Osteocyte (in vitro differentiated cells): ENCODE results near the gene FAM47E. TPM values are rescaled to one million over a fixed set of nuclear protein-coding genes. Genes with fewer than 3 reads are reported as not detected.
"Not testable (repeated sequence)": the region's sequence is repeated elsewhere in the genome, so short reads cannot be mapped to it uniquely, and the experiment has no call there.

Experiments
- DNase-seq: peaks from one replicate; pipeline ENCODE4 v3.0.0; 2021; ENCODE audit warnings: mixed read lengths; ENCODE audit not compliant: unreplicated experiment; ENCODE audit errors: extremely low spot score
- H3K27ac Mint-ChIP-seq: one replicate; pipeline ENCODE4 v1.8.0; 2021; ENCODE audit warnings: mild to moderate bottlenecking, mixed read lengths; ENCODE audit not compliant: unreplicated experiment
- H3K27me3 Mint-ChIP-seq: one replicate; pipeline ENCODE4 v1.8.0; 2021; ENCODE audit warnings: mixed read lengths; ENCODE audit not compliant: unreplicated experiment
- H3K36me3 Mint-ChIP-seq: one replicate; pipeline ENCODE4 v1.8.0; 2021; ENCODE audit warnings: mixed read lengths; ENCODE audit not compliant: unreplicated experiment
- H3K4me1 Mint-ChIP-seq: one replicate; pipeline ENCODE4 v1.8.0; 2021; ENCODE audit warnings: mixed read lengths; ENCODE audit not compliant: unreplicated experiment
- H3K4me3 Mint-ChIP-seq: one replicate; pipeline ENCODE4 v1.8.0; 2021; ENCODE audit warnings: mild to moderate bottlenecking, moderate library complexity, mixed read lengths; ENCODE audit not compliant: unreplicated experiment
- H3K9me3 Mint-ChIP-seq: one replicate; pipeline ENCODE4 v1.8.0; 2021; ENCODE audit warnings: mixed read lengths; ENCODE audit not compliant: unreplicated experiment
- total RNA-seq: library from RNA; stranded (reverse); gene quantifications from 2 replicates; pipeline ENCODE4 v1.2.1, GENCODE V29; 2021
- TF ChIP-seq, protein P1 (sequence below): fragments of 200-600 bp; sonication (generic); IDR thresholded peaks from 2 replicates; pipeline ENCODE4 v1.5.0; 2021; ENCODE audit warnings: antibody characterized with exemption, mild to moderate bottlenecking, moderate library complexity

Gene FAM47E
- total RNA-seq, 1 donor from 2014 or later, result 0.70 TPM

DNA sequence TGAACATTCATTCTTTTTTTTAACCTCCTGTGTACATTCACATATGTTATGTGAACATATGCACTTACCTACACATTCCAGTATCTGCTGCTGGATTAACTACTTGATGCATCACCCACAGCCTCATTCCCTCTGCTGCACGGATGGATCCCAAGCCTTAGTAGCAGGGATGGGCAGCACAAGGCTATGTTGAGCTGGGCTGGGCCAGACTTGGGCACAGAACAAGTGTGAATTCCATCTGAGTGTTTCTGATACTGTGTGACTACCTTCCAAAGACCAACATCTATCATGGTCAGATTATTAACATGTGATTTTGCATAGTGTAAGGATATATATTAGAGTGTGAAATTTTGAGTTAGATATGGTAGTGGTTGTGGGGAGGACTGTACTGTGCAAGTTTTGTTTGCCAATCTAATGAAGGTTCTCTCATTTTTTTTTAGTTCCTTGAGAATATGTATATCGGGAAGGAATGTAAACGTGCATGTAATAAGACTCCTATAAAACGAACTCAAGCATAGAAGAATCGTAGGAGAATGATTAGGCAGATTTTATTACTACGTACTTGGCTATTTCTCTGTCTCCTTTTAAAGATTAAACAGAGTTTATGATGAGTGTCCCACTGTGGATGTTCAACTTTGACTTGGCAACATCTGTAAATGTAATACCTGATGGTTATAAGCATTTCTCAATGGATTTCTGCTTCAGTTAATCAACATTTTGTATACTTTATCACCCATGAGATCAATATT is 31.6 kb downstream of the FAM47E start:
- no peak for DNase-seq
- no peak overlapping the region for H3K27ac Mint-ChIP-seq
- peaks cover 30% of the 10 kb centered on the region for H3K27me3 Mint-ChIP-seq
- H3K36me3 Mint-ChIP-seq, result peaks cover 1% of the 10 kb centered on the region
- no peak overlapping the region for H3K4me3 Mint-ChIP-seq
- no peaks in the 10 kb centered on the region for H3K4me1 Mint-ChIP-seq
- TF ChIP-seq, protein P1, sequence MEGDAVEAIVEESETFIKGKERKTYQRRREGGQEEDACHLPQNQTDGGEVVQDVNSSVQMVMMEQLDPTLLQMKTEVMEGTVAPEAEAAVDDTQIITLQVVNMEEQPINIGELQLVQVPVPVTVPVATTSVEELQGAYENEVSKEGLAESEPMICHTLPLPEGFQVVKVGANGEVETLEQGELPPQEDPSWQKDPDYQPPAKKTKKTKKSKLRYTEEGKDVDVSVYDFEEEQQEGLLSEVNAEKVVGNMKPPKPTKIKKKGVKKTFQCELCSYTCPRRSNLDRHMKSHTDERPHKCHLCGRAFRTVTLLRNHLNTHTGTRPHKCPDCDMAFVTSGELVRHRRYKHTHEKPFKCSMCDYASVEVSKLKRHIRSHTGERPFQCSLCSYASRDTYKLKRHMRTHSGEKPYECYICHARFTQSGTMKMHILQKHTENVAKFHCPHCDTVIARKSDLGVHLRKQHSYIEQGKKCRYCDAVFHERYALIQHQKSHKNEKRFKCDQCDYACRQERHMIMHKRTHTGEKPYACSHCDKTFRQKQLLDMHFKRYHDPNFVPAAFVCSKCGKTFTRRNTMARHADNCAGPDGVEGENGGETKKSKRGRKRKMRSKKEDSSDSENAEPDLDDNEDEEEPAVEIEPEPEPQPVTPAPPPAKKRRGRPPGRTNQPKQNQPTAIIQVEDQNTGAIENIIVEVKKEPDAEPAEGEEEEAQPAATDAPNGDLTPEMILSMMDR, result no peak
- peaks cover 11% of the 10 kb centered on the region for H3K9me3 Mint-ChIP-seq

- TF ChIP-seq, protein P1, result no peak
- DNase-seq, result no peak
- H3K4me3 Mint-ChIP-seq, result no peak overlapping the region
- H3K27me3 Mint-ChIP-seq, result peaks cover 29% of the 10 kb centered on the region
- H3K27ac Mint-ChIP-seq, result no peak overlapping the region
- peaks cover 1% of the 10 kb centered on the region for H3K36me3 Mint-ChIP-seq
- no peaks in the 10 kb centered on the region for H3K4me1 Mint-ChIP-seq
- peaks cover 11% of the 10 kb centered on the region for H3K9me3 Mint-ChIP-seq
These were observed 32.4 kb downstream of the FAM47E start for GRCh38 chr4:76283900-76284299.

DNA sequence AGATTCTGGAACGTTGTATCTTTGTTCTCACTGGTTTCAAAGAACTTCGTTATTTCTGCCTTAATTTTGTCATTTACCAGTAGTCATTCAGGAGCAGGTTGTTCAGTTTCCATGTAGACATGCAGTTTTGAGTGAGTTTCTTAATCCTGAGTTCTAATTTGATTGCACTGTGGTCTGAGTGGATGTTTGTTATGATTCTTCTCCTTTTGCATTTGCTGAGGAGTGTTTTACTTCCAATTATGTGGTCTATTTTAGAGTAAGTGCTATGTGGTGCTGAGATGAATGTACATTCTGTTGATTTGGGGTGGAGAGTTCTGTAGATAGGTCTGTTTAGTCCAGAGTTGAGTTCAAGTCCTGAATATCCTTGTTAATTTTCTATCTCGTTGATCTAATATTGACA is 36.3 kb downstream of the FAM47E start:
- not testable (repeated sequence) for H3K4me1 Mint-ChIP-seq

GRCh38 chr4:76292730-76293129 is 41.2 kb downstream of the FAM47E start:
- Mint-ChIP-seq H3K9me3 (peaks cover 13% of the 10 kb centered on the region), H3K36me3 (peaks cover 3% of the 10 kb centered on the region), H3K4me1 (no peaks in the 10 kb centered on the region), H3K4me3 (no peak overlapping the region), H3K27ac (no peak overlapping the region), H3K27me3 (peaks cover 34% of the 10 kb centered on the region)
- no peak for DNase-seq
- TF ChIP-seq, protein P1, result no peak

More for the DNA sequence above, 36.3 kb downstream of the FAM47E start:
- H3K27ac Mint-ChIP-seq, DNase-seq, H3K4me3 Mint-ChIP-seq, H3K36me3 Mint-ChIP-seq: not testable (repeated sequence)
- peaks cover 38% of the 10 kb centered on the region for H3K27me3 Mint-ChIP-seq
- H3K9me3 Mint-ChIP-seq, result peaks cover 14% of the 10 kb centered on the region

DNA sequence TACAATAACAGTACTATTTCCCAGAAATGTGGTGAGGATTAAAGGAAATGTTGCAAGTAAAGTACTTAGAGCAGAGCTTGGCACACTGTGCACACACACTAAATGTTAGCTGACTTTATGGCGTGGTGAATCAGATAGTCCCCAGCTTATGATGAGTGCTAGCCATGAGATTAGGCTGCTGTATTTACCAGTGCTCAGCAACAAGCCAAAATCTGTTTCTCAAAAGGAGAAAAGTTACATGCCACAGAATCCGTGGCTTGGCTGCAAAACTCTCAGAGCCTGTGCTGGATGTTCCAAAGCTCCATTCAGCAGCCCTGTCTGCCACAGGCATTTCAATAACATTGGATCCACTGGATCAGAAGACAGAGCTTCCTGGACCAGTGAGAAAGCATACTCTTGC is 42.3 kb downstream of the FAM47E start:
- no peak for DNase-seq
- Mint-ChIP-seq H3K9me3 (peaks cover 16% of the 10 kb centered on the region), H3K4me3 (no peak overlapping the region), H3K36me3 (peaks cover 8% of the 10 kb centered on the region), H3K4me1 (no peaks in the 10 kb centered on the region), H3K27ac (no peak overlapping the region), H3K27me3 (peaks cover 26% of the 10 kb centered on the region)
- TF ChIP-seq, protein P1, result no peak
